ENCODE measurements around the gene MRPS23. TPM values are rescaled to one million over a fixed set of nuclear protein-coding genes. Genes with fewer than 3 reads are reported as not detected.

The MRPS23 gene
- total RNA-seq, 2 experiments from 2014 or later: 32.1 to 38.2 TPM

DNA sequence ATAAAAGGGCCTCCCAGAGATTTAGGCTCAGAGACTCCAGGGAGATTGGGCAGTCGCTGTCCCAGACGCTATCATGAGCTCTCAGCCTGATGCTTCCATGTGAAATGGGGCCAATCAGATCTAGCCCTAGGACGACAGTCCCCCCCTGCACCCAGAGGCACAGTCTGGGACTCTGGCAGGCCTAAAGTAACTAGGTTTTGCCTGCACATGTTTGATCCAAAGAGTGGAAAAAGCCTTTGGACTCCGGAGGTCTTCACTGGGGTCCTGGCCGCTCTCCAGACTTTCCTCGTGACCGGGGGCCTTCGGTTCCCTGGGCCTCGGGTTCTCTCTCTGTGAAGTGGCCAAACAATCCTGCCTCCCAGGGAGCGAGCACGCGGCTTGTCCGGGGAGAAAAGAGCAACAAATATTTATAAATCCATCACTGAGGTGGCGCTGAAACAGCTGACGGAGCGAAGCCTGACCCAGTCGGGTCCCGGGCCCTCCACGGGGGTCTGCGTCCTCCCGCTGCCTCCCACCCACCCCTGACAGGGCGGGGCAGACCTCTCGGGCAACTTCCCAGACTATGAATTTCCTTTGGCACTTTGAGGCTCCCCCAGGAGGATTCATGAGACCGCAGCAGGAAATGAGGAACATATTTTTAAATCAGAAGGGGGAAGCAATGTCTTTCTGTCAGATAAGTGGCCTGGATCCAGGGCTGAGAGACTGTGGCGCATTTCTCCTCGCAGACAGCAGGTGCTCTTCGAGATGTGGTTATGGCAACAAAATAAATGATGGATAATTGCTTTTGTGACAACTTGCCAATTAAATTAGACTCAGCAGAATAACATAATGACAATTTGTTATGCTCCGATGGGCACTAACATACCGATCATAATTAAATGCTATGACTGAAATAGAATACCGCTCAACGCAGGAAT is 38.9 kb downstream of the MRPS23 start:
- POLR2A ChIA-PET: no interaction called here
- H3K36me3 Mint-ChIP-seq: no peaks in the 10 kb centered on the region
- DNase-seq: no peak
- H3K4me3 Mint-ChIP-seq: no peak overlapping the region
- peaks cover 64% of the 10 kb centered on the region for H3K27me3 Mint-ChIP-seq
- H3K4me1 Mint-ChIP-seq: peaks cover 6% of the 10 kb centered on the region
- no peaks in the 10 kb centered on the region for H3K9me3 Mint-ChIP-seq
- ATAC-seq (ENCODE audit: low read depth): no peak
- H3K27ac Mint-ChIP-seq: no peak overlapping the region

DNA sequence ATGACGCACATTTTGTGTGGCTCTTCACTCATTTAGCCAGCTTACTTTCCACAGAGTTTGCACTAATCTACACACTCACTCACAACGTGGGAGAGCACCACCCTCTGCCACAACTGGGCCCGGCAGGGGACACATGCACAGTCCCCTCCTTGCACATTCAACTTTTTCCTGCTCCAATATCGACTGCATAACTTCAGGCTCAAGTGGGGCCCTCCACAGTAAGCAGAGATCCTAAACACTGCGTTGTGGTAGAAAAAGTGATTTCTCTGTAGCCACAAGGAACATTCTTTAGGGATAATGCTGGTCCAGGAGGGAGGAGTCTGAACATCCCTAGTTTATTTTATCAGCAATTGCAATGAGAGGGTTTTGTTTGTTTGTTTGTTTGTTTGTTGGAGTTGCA is 40.0 kb downstream of the MRPS23 start:
- Mint-ChIP-seq H3K4me1 (peaks cover 6% of the 10 kb centered on the region), H3K27ac (no peak overlapping the region), H3K4me3 (no peak overlapping the region), H3K9me3 (no peaks in the 10 kb centered on the region), H3K36me3 (no peaks in the 10 kb centered on the region), H3K27me3 (peaks cover 66% of the 10 kb centered on the region)
- POLR2A ChIA-PET: no interaction called here
- ATAC-seq (ENCODE audit: low read depth): no peak
- no peak for DNase-seq

DNA sequence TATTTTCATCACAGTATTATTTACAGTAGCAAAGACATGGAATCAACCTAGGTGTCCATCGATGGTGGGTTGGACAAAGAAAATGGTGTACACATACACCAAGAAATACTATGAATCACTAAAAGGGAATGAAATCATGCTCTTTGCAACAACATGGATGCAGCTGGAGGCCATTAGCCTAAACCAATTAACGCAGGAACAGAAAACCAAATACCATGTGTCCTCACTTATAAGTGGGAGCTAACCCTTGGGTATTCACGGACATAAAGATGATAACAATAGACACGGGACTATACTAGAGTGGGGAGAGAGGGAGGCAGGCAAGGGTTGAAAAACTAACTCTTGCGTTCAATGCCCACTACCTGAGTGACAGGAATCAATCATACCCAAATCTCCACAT is 41.0 kb downstream of the MRPS23 start:
- H3K9me3 Mint-ChIP-seq: peaks cover 2% of the 10 kb centered on the region
- no peaks in the 10 kb centered on the region for H3K36me3 Mint-ChIP-seq
- peaks cover 6% of the 10 kb centered on the region for H3K4me1 Mint-ChIP-seq
- no peak for DNase-seq
- no peak for ATAC-seq (ENCODE audit: low read depth)
- H3K4me3 Mint-ChIP-seq: no peak overlapping the region
- no peak overlapping the region for H3K27ac Mint-ChIP-seq
- POLR2A ChIA-PET: no interaction called here
- H3K27me3 Mint-ChIP-seq: peaks cover 57% of the 10 kb centered on the region

DNA sequence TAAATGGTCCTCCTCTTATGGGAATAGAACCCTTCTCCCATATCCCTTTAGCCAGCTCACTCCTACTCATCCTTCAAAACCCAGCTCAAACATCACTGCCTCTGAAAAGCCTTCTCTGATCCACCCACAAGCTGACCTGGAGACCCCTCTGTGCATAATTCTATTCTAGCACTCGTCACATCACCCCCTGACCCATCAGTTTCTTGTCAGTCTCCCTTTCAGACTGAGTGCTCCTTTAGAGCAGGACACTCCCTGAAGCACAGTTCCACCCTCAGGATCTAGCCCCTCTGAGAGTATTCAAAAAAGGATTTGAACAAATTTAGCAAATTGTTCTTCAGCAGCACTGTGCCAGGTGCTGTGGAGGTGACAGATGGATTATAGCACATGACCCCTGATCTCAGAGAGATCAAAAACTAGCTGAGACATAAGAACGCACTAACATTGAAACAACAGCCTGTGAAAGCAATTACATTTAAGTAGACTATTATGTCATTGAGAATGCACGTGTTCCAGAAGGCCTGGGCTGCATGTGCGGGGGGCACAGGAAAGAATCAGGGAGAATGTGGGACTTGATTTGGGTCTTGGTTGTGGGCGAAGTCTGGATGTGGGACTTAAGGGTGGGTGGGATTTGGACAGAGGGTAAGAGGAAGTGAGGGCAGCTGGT is 43.5 kb downstream of the MRPS23 start:
- DNase-seq (no peak), ATAC-seq (ENCODE audit: low read depth) (no peak)
- H3K9me3 Mint-ChIP-seq: peaks cover 7% of the 10 kb centered on the region
- H3K36me3 Mint-ChIP-seq: peaks cover 4% of the 10 kb centered on the region
- no peak overlapping the region for H3K4me3 Mint-ChIP-seq
- H3K4me1 Mint-ChIP-seq: peaks cover 1% of the 10 kb centered on the region
- H3K27ac Mint-ChIP-seq: no peak overlapping the region
- POLR2A ChIA-PET: no interaction called here
- H3K27me3 Mint-ChIP-seq: peaks cover 47% of the 10 kb centered on the region

DNA sequence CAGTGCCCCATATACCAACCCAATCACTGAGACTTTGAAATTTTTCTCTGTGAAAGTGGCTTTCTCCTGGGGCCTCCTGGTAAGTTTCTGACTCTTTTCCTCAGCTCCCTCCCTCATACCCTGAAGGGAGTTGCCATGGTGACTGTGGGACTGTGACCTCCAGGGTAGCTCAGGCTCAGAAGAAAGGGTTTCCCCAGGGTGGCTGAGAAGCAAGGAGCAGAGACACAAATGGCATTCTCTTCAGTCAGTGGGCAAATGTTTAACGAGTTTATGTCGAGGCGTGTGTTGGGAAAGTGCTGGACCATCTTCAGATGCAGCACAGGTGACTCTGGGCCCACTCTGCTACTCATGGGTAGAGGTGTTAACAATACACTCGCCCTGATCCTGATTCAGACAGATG is 46.8 kb downstream of the MRPS23 start:
- Mint-ChIP-seq H3K4me3 (no peak overlapping the region), H3K9me3 (peaks cover 11% of the 10 kb centered on the region), H3K27me3 (peaks cover 24% of the 10 kb centered on the region), H3K4me1 (no peaks in the 10 kb centered on the region), H3K36me3 (peaks cover 4% of the 10 kb centered on the region), H3K27ac (no peak overlapping the region)
- DNase-seq (no peak), ATAC-seq (ENCODE audit: low read depth) (no peak)
- POLR2A ChIA-PET: interaction anchor here (0.6 kb wide), 1 partner anchor 148 kb away, joined by 3 read pairs; no protein-coding TSS in a partner anchor

DNA sequence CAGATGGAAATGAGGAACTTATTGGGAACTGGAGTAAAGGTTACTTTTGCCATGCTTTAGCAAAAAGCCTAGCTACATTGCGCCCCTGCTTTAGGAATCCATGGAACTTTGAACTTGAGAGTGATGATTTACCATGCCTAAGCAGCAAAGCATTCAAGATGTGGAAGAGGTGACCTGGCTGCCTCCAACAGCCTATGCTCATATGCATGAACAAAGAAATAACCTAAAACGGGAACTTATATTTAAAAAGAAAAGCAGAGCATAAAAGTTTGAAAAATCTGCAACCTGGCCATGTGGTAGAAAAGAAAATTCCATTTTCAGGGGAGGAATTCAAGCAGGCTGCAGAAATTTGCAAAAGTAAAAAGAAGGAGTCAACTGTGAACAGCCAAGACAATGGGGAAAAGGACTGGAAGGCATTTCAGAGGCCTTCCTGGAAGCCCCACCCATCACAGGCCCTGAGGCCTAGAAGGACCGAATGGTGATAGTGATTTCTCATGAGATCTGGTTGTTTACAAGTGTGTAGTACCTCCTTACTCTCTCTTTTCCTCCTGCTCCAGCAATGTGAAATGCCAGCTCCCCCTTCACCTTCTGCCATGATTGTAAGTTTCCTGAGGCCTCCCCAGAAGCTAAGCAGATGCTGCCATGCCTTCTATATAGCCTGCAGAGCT is 48.7 kb downstream of the MRPS23 start:
- H3K36me3 Mint-ChIP-seq: peaks cover 4% of the 10 kb centered on the region
- POLR2A ChIA-PET: no interaction called here
- ATAC-seq (ENCODE audit: low read depth) (no peak), DNase-seq (no peak)
- no peak overlapping the region for H3K4me3 Mint-ChIP-seq
- H3K4me1 Mint-ChIP-seq: no peaks in the 10 kb centered on the region
- H3K27ac Mint-ChIP-seq: no peak overlapping the region
- peaks cover 14% of the 10 kb centered on the region for H3K27me3 Mint-ChIP-seq
- H3K9me3 Mint-ChIP-seq: peaks cover 11% of the 10 kb centered on the region

DNA sequence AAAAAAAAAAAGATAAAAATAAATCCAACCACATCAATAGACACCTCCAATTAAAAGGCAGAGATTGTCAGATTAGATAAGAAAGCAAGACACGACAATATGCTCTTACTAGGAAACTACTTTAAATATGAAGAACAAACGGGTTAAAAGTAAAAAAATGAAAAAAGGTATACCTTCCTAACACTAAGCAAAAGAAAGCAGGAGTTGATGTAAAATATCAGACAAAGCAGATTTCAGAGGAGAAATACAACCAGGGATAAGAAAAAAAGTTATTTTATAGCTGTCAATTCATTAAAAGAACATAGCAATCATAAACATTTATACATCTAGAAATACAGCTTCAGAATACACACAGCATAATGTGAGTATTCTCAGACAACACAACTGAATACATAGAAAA is 55.0 kb downstream of the MRPS23 start:
- Mint-ChIP-seq H3K4me3 (no peak overlapping the region), H3K4me1 (peaks cover 1% of the 10 kb centered on the region), H3K27ac (no peak overlapping the region), H3K9me3 (no peaks in the 10 kb centered on the region), H3K27me3 (peaks cover 25% of the 10 kb centered on the region), H3K36me3 (no peaks in the 10 kb centered on the region)
- ATAC-seq (ENCODE audit: low read depth) (no peak), DNase-seq (no peak)
- POLR2A ChIA-PET: interaction anchor here (0.6 kb wide), 1 partner anchor 126 kb away, joined by 4 read pairs; no protein-coding TSS in a partner anchor

DNA sequence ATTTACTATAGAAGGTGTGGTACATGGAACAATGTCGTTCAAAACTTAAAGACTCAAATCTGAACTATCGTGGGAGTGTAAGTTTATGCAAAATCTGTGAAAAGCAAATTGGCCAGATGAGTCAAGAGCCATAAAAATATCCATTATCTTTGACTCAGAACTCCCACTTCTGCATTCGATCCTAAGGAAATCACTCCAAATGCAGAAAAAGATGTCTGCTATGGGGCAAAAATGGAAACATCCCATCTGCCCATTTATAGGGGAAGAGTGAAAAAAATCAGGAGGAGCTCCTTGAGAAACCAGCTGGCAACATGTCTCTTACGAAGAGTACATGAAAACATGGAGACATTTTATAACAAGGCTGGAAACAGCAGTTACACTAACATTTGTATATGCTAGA is 61.1 kb downstream of the MRPS23 start:
- peaks cover 32% of the 10 kb centered on the region for H3K27me3 Mint-ChIP-seq
- no peak overlapping the region for H3K27ac Mint-ChIP-seq
- no peak for ATAC-seq (ENCODE audit: low read depth)
- POLR2A ChIA-PET: no interaction called here
- no peaks in the 10 kb centered on the region for H3K9me3 Mint-ChIP-seq
- H3K4me3 Mint-ChIP-seq: no peak overlapping the region
- H3K36me3 Mint-ChIP-seq: no peaks in the 10 kb centered on the region
- DNase-seq: no peak
- H3K4me1 Mint-ChIP-seq: no peaks in the 10 kb centered on the region

DNA sequence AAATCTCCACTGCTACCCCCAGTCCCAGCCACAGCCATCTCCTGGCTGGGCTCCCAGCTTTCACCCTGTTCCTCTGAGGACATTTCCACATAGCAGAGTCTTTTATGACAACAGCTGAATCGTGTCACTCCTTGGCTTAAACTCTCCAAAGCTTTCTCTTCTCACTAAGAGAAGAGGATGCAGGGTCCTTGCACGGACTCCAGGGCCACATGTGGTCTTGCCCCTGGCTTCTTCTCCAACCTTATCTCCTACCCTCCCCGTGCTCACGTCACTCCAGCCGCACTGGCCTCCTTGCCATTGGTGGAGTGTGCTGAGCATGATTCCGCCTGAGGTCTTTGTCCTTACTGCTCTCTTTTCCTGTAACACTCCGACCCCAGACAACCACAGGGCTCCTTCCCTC is 64.8 kb downstream of the MRPS23 start:
- H3K4me1 Mint-ChIP-seq: peaks cover 3% of the 10 kb centered on the region
- POLR2A ChIA-PET: no interaction called here

More for the DNA sequence above, 64.8 kb downstream of the MRPS23 start:
- ATAC-seq (ENCODE audit: low read depth) (no peak), DNase-seq (no peak)
- Mint-ChIP-seq H3K27me3 (peaks cover 29% of the 10 kb centered on the region), H3K4me3 (no peak overlapping the region), H3K27ac (no peak overlapping the region), H3K9me3 (no peaks in the 10 kb centered on the region), H3K36me3 (no peaks in the 10 kb centered on the region)

Other genes starting within 250 kb of the MRPS23 start
- gene CCDC182, start 104.7 kb downstream of the MRPS23 start, total RNA-seq: not detected
- 1 to 10 TPM in 1 of 2 experiments, under 1 TPM in 1; 0.28 to 1.2 TPM for gene CUEDC1, start 105.4 kb upstream of the MRPS23 start, total RNA-seq
- 10 to 100 TPM; 54.0 to 57.8 TPM for gene VEZF1, start 138.2 kb upstream of the MRPS23 start, total RNA-seq
- 100 to 1,000 TPM; 314 to 323 TPM for gene SRSF1, start 157.2 kb upstream of the MRPS23 start, total RNA-seq
- gene DYNLL2, start 233.4 kb upstream of the MRPS23 start, total RNA-seq: 10 to 100 TPM; 29.5 to 31.3 TPM